Measurements from ENCODE around the gene DNHD1. TPM values are rescaled to one million over a fixed set of nuclear protein-coding genes. Genes with fewer than 3 reads are reported as not detected.

Gene DNHD1
- total RNA-seq, 1 donor from 2014 or later, result 17.2 TPM

DNA sequence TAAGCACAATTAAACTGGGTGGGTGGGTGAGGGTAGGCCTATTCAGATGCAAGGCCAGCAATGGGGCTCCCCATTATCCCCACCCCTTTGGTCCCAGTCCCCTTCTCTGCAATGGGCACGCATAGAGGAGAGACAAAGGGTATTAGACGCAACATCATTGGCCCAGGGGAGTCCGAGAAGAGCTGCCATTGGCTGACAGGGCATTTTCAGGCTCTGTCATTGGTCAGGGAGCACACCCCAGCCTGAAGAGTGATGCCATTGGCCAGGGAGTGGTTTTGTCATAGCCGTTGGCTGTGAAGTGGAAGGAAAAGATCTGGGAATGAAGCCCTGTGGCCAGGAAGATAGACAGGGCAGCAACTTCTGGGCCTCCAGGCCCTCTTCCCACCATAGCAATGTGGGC is 20.5 kb upstream of the DNHD1 start:
- Histone ChIP-seq H3K4me1 (peaks cover 42% of the 10 kb centered on the region), H3K27ac (no peak overlapping the region), H3K9me3 (no peaks in the 10 kb centered on the region), H3K27me3 (no peaks in the 10 kb centered on the region), H3K4me3 (no peak overlapping the region), H3K36me3 (peaks cover 0 to 23% of the 10 kb centered on the region in 2 donors)
- DNase-seq (ENCODE audit: extremely low spot score in 2 of 2), result no peak
- TF ChIP-seq, protein P1, sequence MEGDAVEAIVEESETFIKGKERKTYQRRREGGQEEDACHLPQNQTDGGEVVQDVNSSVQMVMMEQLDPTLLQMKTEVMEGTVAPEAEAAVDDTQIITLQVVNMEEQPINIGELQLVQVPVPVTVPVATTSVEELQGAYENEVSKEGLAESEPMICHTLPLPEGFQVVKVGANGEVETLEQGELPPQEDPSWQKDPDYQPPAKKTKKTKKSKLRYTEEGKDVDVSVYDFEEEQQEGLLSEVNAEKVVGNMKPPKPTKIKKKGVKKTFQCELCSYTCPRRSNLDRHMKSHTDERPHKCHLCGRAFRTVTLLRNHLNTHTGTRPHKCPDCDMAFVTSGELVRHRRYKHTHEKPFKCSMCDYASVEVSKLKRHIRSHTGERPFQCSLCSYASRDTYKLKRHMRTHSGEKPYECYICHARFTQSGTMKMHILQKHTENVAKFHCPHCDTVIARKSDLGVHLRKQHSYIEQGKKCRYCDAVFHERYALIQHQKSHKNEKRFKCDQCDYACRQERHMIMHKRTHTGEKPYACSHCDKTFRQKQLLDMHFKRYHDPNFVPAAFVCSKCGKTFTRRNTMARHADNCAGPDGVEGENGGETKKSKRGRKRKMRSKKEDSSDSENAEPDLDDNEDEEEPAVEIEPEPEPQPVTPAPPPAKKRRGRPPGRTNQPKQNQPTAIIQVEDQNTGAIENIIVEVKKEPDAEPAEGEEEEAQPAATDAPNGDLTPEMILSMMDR (IDR thresholded peaks at IDR 0.05), result no peak
- TF ChIP-seq POLR2AphosphoS5 (IDR thresholded peaks at IDR 0.05; ENCODE audit: insufficient read depth in 1 of 2, low read depth in 1 of 2), result no peak
- TF ChIP-seq POLR2A (IDR thresholded peaks at IDR 0.05), result no peak
- intact Hi-C loops (cut with DNase I), result no loop called here

DNA sequence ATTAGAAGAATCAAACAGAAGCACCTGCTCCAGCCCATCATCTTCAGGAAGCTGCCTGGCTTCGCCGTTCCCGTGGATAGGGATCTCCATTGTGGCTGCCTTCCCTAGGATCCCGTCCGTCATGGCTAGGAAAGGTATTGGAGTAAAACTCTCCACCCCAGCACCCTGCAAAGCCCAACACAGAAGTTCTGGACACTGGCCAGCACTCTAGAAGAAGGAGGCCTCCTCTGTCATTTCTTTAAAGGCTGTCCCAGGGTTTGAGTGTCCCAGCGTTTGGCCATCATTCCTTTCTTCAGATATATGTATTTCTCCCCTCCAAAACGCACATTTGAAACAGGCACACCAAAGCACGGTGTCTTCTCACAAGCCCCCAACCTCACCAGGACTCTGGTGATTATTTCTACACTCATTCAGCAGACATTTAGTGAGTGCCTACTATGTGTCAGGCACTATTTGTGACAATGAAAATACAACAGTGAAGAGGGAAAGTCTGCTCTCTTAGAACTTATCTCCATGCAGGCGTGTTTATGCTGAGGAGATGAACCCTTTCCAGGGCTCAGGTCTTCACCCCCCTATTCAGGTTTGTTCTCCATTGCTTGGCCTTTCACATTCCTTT is 16.7 kb upstream of the DNHD1 start:
- intact Hi-C loops (cut with DNase I), result no loop called here
- Histone ChIP-seq H3K9me3 (no peaks in the 10 kb centered on the region), H3K27me3 (no peaks in the 10 kb centered on the region), H3K4me1 (peaks cover 37% of the 10 kb centered on the region), H3K36me3 (peaks cover 0 to 49% of the 10 kb centered on the region in 2 donors), H3K27ac (peak overlapping the region; percentile 95), H3K4me3 (peak overlapping the region; percentile 66 to 70)
- no peak for DNase-seq (ENCODE audit: extremely low spot score in 2 of 2)
- TF ChIP-seq POLR2AphosphoS5 (IDR thresholded peaks at IDR 0.05; ENCODE audit: insufficient read depth in 1 of 2, low read depth in 1 of 2) (no peak), POLR2A (IDR thresholded peaks at IDR 0.05) (no peak)
- TF ChIP-seq, protein P1 (IDR thresholded peaks at IDR 0.05), result no peak

DNA sequence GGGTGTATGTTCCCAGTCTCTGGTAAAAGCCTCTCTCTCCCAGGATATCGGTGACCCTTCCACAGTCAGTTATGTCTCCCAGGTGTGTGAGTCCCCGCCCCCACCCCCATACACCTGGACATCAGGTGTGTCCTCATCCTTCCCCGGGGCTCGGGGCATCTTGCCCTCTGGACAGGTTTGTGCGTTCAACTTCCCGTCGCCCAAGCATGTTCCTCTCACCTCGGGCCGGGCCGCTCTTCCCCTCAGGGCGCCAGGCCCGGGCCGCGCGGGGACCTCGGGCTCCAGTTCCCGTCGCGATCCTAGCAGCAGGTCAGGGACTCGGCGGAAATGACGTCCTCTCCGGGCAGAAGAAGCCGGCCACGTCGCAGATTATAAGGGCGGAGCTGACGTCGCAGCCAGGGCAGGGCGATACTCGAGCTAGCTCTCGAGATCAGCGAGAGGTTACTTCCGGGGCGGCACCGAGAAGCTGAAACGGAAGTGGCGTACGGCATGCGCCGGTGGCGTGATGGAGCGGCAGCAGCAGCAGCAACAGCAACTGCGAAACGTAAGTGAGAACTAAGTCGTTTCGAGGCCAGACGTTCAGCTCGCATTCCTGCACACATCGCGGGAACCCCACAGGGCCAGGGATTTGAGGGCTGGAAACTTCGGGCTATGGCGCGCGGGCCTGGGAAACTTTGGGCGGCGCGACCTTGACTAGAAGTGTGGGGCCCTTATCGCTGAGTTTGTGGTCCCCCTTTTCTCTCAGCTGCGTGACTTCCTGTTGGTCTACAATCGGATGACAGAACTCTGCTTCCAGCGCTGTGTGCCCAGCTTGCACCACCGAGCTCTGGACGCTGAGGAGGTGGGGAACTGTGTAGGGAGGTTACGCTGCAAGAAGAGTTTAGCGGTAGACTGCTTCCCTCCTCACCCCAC is 15.8 kb upstream of the DNHD1 start, which contains the start of the genes ARFIP2 and TIMM10B:
Gene ARFIP2 (minus strand): TSS at position 320 of the 912 bp plus-strand sequence. CDS start 910 bp downstream, outside the sequence.
Gene TIMM10B (plus strand): TSS at position 490 of the 912 bp plus-strand sequence. CDS start 16 bp downstream, at position 506.
- Histone ChIP-seq H3K27ac (peak within 1 kb of the TSS; percentile 95), H3K4me1 (peaks cover 37% of the 10 kb centered on the region), H3K9me3 (no peaks in the 10 kb centered on the region), H3K36me3 (peaks cover 0 to 49% of the 10 kb centered on the region in 2 donors), H3K27me3 (no peaks in the 10 kb centered on the region), H3K4me3 (peak within 1 kb of the TSS; percentile 66 to 70)
- TF ChIP-seq POLR2AphosphoS5 (IDR thresholded peaks at IDR 0.05; ENCODE audit: insufficient read depth in 1 of 2, low read depth in 1 of 2) (peak; percentile 98 to 99), POLR2A (IDR thresholded peaks at IDR 0.05) (peak; percentile 37 to 69)
- TF ChIP-seq, protein P1 (IDR thresholded peaks at IDR 0.05), result no peak
- intact Hi-C loops (cut with DNase I), result no loop called here
- DNase-seq (ENCODE audit: extremely low spot score in 2 of 2), result peak in 1 of 2 donors; percentile 98

DNA sequence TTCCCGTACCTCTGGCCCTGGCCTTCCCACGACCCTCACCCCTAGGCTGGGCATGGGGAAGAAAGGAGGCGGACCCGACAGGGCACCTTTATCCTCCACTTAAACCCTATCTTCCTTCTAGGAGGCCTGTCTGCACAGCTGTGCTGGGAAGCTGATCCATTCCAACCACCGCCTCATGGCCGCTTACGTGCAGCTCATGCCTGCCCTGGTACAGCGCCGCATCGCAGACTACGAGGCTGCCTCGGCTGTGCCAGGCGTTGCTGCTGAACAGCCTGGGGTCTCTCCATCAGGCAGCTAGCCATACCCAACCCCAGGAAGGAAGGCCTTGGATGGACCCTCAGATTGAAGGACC is 15.2 kb upstream of the DNHD1 start:
- H3K4me1 ChIP-seq, result peaks cover 37% of the 10 kb centered on the region
- no peak for DNase-seq (ENCODE audit: extremely low spot score in 2 of 2)
- TF ChIP-seq, protein P1 (IDR thresholded peaks at IDR 0.05), result no peak
- no peak for TF ChIP-seq POLR2AphosphoS5 (IDR thresholded peaks at IDR 0.05; ENCODE audit: insufficient read depth in 1 of 2, low read depth in 1 of 2)
- no peak for TF ChIP-seq POLR2A (IDR thresholded peaks at IDR 0.05)
- no peaks in the 10 kb centered on the region for H3K27me3 ChIP-seq
- H3K27ac ChIP-seq, result peak overlapping the region; percentile 95
- no peaks in the 10 kb centered on the region for H3K9me3 ChIP-seq
- peak overlapping the region; percentile 66 to 70 for H3K4me3 ChIP-seq
- intact Hi-C loops (cut with DNase I), result no loop called here
- peaks cover 0 to 46% of the 10 kb centered on the region in 2 donors for H3K36me3 ChIP-seq

Data from vagina (tissue), 2 donors.